ENCODE measurements around the gene CLDN24.

The CLDN24 gene

GRCh38 chr4:183320211-183321059, 1.8 kb downstream of the CLDN24 start, which contains the start of gene CLDN22:
CLDN22 (minus strand) TSS chr4:183320276; CDS start chr4:183320218, 58 bp downstream.
- no peak for DNase-seq

- DNase-seq, result no peak
Measured at GRCh38 chr4:183318656-183319055, 3.6 kb downstream of the CLDN24 start.

GRCh38 chr4:183314806-183315205, 7.4 kb downstream of the CLDN24 start:
- no peak for DNase-seq

DNA sequence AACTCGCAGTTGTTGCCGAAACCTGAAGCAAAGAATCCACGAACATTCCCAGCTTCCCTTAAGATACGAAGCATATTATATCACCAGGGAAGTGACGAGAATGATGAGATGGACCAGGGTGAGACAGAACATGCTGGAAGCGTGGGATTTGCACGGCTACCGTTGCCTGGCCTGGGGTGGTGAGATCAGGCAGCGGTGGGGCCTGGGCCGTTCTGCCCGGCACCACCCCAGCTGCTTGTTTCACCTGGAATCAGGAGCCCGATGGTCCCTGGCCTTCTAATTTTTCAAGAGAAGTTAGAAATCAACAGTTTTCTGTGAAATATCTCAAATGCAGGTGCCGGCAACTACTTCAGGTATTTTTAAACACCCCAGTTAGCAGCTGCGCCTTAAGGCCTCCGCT, 7.9 kb downstream of the CLDN24 start:
- no peak for DNase-seq

- DNase-seq, result no peak
Measured at GRCh38 chr4:183312841-183313240, 9.4 kb downstream of the CLDN24 start.

DNA sequence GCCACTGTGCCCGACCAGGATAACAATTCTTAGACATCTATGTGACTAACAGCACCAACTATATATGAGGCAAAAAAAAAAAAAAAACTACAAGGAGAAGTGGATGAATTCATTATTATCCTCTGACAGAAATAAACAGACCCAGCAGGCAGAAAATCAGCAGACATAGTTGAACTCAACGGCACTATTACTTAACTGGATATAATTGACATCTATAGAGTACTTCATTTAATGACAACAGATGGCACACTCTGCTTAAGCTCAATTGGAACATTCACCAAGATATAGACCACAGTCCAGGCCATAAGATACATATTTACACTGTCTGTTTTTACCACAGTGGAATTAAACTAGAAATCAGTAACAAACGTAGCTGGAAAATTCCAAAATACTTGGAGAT, 15.4 kb downstream of the CLDN24 start:
- DNase-seq, result no peak

DNA sequence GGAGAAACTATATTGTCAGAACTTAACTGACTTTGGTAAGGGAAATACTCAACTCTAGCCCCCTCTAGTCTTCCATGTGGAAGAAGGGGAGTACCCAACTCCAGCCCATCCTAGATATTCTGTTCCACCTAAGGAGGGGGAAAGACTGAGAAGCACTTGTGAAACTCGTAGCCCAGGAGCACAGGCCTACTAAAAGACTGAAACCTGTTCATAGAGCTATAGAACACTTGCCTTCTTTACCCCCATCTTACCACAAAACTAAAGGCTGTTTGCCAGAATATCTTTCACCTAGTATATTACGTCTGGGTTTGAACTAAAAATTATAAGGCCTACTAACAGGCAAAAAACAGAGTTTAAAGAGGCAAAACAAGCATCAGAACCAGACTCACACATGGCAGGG, 17.7 kb downstream of the CLDN24 start:
- DNase-seq, result no peak

DNA sequence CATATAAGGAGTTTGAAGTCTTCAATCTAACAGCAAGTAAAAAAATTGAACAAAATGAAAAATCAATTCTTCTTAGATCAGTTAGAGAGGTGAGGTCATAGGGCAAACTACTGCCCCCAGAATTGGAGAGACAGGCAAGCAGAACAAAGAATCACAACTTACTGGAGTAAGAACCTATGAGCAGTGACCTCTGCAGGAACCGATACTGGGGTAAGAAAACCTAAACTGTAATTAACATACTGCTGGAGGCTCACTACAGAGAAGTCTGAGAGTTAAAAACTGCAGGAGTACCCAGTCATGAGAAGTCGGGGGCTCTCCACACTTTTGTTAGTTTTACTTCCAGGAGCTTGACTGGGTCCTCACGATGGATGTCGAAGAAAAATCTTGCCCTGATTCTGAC, 18.2 kb downstream of the CLDN24 start:
- DNase-seq, result no peak

- DNase-seq, result no peak
Measured at GRCh38 chr4:183303301-183303700, 18.9 kb downstream of the CLDN24 start.

GRCh38 chr4:183300655-183301054, 21.6 kb downstream of the CLDN24 start:
- no peak for DNase-seq

- DNase-seq, result no peak
Measured at GRCh38 chr4:183300070-183300469, 22.2 kb downstream of the CLDN24 start.

GRCh38 chr4:183299464-183299863, 22.8 kb downstream of the CLDN24 start:
- DNase-seq, result no peak

DNA sequence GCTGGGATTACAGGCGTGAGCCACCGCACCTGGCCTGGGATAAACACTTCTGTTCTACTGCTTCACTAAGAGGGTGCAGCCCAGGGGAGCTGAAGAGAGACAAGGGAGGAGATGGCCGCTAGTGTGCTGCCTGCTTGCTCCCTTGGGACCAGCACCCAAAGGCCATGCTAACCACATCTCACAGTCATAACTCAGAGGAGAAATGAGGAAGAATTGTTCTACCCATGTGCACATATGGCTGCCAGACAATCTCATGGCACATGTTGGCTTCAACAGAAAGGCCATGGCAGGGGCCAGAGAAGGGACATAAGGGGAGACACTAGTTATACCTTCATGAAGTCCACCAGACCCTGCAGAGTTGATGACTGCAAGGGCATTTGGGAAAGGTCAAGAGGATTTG, 24.6 kb downstream of the CLDN24 start:
- DNase-seq, result no peak

DNA sequence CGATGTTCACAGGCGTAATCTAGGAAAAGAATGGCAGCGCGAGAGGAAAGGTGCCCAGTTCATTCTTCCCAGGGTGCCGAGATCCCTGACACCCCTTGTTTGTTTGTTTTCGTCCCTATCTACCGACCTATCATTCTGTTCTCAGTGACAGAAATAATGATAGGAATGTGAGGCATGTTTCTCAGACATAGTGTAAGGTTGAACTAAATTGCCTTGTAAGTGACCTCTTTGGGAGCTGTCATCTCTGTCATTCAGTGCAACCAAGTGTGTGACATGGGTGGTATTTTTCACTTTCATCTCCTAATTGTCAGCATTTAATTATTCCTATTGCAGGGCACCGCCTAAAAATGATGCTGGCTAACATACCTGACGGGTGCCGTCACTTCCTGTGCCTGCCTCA, 26.5 kb downstream of the CLDN24 start:
- no peak for DNase-seq

DNA sequence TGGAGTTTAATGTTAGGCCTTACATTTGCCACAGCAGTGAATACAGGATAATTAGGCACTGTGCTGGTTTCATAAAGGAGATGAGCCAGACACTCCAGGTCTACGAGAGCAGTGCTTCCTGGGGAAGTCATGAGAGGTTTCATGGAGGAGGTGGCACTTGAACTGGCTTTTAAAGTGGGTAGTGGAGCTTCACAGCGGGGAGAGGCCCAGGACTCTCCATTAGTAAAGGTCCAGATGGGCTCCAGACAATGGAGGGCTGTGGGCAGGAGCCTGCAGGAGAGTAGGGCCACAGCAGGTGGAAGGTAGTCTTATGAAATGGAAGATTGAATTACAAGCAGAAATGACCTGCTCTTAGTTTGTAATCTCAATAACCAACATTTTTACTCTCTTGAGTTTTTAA, 31.2 kb downstream of the CLDN24 start:
- no peak for DNase-seq

GRCh38 chr4:183289688-183290087, 32.5 kb downstream of the CLDN24 start:
- DNase-seq, result no peak

DNA sequence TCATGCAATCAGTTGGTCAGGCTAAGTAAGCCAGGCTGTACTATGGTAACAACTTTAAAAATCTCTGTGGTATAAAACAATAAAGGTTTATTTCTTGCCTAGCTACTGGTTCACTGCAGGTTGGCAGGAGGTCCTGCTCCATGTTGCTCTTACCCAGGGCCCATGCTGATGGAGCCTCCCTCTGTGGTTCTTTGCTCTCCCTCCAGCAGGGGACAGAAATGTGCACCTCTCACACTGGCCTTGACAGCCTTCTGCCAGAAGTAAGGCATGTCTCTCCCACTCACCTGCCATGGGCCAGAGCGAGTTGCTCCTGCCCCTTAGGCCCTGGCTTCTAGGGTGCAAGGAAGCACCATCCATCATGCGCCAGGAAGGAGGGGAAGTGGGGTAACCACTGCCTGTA, 33.3 kb downstream of the CLDN24 start:
- no peak for DNase-seq

- DNase-seq, result no peak
Measured at GRCh38 chr4:183287677-183288076, 34.5 kb downstream of the CLDN24 start.

DNA sequence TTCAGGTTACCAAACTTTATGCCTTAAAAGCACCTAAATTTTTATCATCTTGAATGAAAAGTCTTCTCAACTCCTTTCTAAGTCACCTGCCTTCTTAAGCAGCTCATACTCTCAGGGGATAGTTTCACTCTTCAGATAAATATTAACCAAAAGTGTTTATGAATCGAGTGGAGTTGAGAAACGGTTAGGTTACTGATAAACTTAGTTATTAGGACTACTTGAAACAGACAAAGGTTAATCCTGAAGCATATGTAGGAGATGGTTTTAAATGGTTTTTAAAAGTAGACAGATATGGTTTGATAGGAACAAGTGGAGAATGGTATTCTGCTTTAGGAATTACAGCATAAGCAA, 34.9 kb downstream of the CLDN24 start:
- DNase-seq, result no peak

DNA sequence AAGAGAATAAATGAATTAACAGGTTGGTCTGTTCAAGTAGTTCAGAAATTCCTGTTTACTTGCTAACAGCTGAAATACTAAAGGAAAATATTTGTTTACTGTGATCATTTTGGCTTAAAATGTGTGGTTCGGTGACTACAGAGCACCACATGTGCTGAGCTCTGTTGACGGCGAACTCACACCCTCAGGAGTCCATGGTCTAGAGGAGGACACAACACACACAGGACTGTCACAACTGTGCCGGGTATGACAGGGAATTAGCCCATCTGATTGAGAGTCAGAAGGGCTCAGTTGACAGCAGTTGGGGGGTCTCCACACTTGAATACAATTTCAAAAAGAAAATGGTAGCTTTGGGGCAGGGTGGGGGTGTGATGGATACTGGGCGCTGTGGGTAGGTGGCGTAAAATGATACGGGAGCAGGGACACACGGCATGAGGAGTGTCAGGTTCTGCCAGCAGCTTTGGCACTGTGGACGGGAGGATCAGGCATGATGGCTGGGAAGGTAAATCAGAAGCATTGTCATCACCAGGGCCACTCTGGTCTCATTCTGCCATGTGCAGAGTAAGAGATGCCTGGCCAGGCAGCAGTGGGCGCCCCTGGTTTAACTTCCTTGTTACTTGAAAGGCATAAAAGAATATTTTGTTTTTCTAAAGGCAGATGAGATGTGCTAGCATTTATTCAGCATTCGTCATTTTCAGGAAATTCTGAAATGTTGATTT, 35.5 kb downstream of the CLDN24 start:
- no peak for DNase-seq

DNA sequence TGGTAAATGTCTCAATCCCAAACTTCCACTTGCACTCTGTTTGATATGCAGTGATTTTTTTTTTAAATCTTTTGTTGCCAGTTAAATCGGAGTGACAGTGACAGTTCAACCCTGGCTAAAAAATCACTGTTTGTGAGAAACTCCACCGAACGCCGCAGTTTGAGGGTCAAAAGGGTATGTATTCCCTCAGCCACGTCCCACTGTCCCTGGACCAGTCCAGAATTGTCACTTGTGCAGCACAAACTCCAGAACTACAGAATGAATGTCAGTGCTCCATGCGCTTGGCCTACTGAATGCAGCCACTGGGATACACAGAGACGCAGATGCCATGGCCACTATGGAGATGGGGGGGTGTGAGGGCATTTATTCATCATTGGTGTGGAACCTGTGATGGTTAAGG, 36.3 kb downstream of the CLDN24 start:
- no peak for DNase-seq

DNA sequence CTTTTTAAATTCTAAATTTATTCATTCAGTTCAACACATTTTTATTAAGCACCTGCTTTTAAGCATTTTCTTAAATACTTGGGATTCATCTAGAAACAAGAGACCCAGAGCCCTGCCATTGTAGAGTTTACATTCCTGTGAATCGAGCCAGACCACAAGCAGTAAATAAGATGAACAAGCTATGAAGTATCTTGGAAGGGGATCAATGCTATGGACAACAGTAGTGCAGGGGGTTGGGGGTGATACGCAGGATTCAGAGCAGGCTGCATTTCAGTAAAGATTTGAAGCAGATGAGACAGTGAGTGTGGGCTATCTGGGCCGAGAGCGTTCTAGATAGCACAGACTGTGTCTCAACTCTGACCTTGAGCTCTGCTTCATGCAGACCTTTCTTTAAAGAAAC, 37.3 kb downstream of the CLDN24 start:
- DNase-seq, result no peak

- no peak for DNase-seq
Measured at GRCh38 chr4:183284258-183284785, 37.9 kb downstream of the CLDN24 start.

GRCh38 chr4:183276106-183276505, 46.1 kb downstream of the CLDN24 start:
- no peak for DNase-seq
